ENCODE results near the gene PCNA. TPM values are rescaled to one million over a fixed set of nuclear protein-coding genes. Genes with fewer than 3 reads are reported as not detected.
"Not testable (repeated sequence)": the region's sequence is repeated elsewhere in the genome, so short reads cannot be mapped to it uniquely, and the experiment has no call there.

Gene PCNA
- total RNA-seq, 1 donor = 66.2 TPM

- no peaks in the 10 kb centered on the region for H4K20me1 ChIP-seq (ENCODE audit: insufficient read depth, low read length)
- H3K27ac ChIP-seq (ENCODE audit: low read depth, low read length) = no peak overlapping the region
- no peak overlapping the region for H2AFZ ChIP-seq (ENCODE audit: low read length)
- H3K4me2 ChIP-seq (ENCODE audit: insufficient read depth, low read length) = no peak overlapping the region
- no peaks in the 10 kb centered on the region for H3K36me3 ChIP-seq (ENCODE audit: insufficient read depth, low read length)
- DNase-seq (ENCODE audit: insufficient read length, low spot score, missing footprints) = no peak
- H3K79me2 ChIP-seq (ENCODE audit: insufficient read depth, low read length) = no peaks in the 10 kb centered on the region
- no peaks in the 10 kb centered on the region for H3K27me3 ChIP-seq (ENCODE audit: insufficient read depth, low read length)
- H3K4me1 ChIP-seq (ENCODE audit: insufficient read depth, low read length) = peaks cover 11% of the 10 kb centered on the region
- H3K9me3 ChIP-seq (ENCODE audit: low read depth, low read length) = no peaks in the 10 kb centered on the region
- no peak overlapping the region for H3K4me3 ChIP-seq (ENCODE audit: insufficient read depth, low read length)
- no peak for TF ChIP-seq CTCF (IDR thresholded peaks at IDR 0.05; ENCODE audit: extremely low read depth, low read depth, low read length)
These were observed 45.5 kb downstream of the PCNA start for GRCh38 chr20:5074232-5074674.

GRCh38 chr20:5073660-5074231 is 46.0 kb downstream of the PCNA start:
- Histone ChIP-seq H3K4me3 (ENCODE audit: insufficient read depth, low read length) (no peak overlapping the region), H3K9me3 (ENCODE audit: low read depth, low read length) (no peaks in the 10 kb centered on the region), H3K4me2 (ENCODE audit: insufficient read depth, low read length) (no peak overlapping the region), H3K4me1 (ENCODE audit: insufficient read depth, low read length) (peaks cover 11% of the 10 kb centered on the region), H3K79me2 (ENCODE audit: insufficient read depth, low read length) (no peaks in the 10 kb centered on the region), H3K27me3 (ENCODE audit: insufficient read depth, low read length) (no peaks in the 10 kb centered on the region), H3K27ac (ENCODE audit: low read depth, low read length) (no peak overlapping the region), H4K20me1 (ENCODE audit: insufficient read depth, low read length) (no peaks in the 10 kb centered on the region), H3K36me3 (ENCODE audit: insufficient read depth, low read length) (no peaks in the 10 kb centered on the region), H2AFZ (ENCODE audit: low read length) (peak overlapping the region; percentile 61)
- no peak for DNase-seq (ENCODE audit: insufficient read length, low spot score, missing footprints)
- no peak for TF ChIP-seq CTCF (IDR thresholded peaks at IDR 0.05; ENCODE audit: extremely low read depth, low read depth, low read length)

GRCh38 chr20:5072756-5073659 is 46.8 kb downstream of the PCNA start:
- peak overlapping the region; percentile 61 for H2AFZ ChIP-seq (ENCODE audit: low read length)
- H3K9me3 ChIP-seq (ENCODE audit: low read depth, low read length) = no peaks in the 10 kb centered on the region
- DNase-seq (ENCODE audit: insufficient read length, low spot score, missing footprints) = peak; percentile 89
- no peaks in the 10 kb centered on the region for H3K79me2 ChIP-seq (ENCODE audit: insufficient read depth, low read length)
- peak overlapping the region; percentile 21 for H3K27ac ChIP-seq (ENCODE audit: low read depth, low read length)
- H3K4me2 ChIP-seq (ENCODE audit: insufficient read depth, low read length) = peak overlapping the region; percentile 27
- no peak for TF ChIP-seq CTCF (IDR thresholded peaks at IDR 0.05; ENCODE audit: extremely low read depth, low read depth, low read length)
- peaks cover 11% of the 10 kb centered on the region for H3K4me1 ChIP-seq (ENCODE audit: insufficient read depth, low read length)
- H3K27me3 ChIP-seq (ENCODE audit: insufficient read depth, low read length) = no peaks in the 10 kb centered on the region
- H3K4me3 ChIP-seq (ENCODE audit: insufficient read depth, low read length) = no peak overlapping the region
- no peaks in the 10 kb centered on the region for H4K20me1 ChIP-seq (ENCODE audit: insufficient read depth, low read length)
- no peaks in the 10 kb centered on the region for H3K36me3 ChIP-seq (ENCODE audit: insufficient read depth, low read length)

GRCh38 chr20:5071942-5072341 is 47.8 kb downstream of the PCNA start:
- not testable (repeated sequence) for H3K27me3 ChIP-seq (ENCODE audit: insufficient read depth, low read length); H3K36me3 ChIP-seq (ENCODE audit: insufficient read depth, low read length); H3K4me2 ChIP-seq (ENCODE audit: insufficient read depth, low read length); H3K9me3 ChIP-seq (ENCODE audit: low read depth, low read length); H4K20me1 ChIP-seq (ENCODE audit: insufficient read depth, low read length); H3K27ac ChIP-seq (ENCODE audit: low read depth, low read length); DNase-seq (ENCODE audit: insufficient read length, low spot score, missing footprints); H2AFZ ChIP-seq (ENCODE audit: low read length); H3K79me2 ChIP-seq (ENCODE audit: insufficient read depth, low read length); H3K4me3 ChIP-seq (ENCODE audit: insufficient read depth, low read length)
- peaks cover 11% of the 10 kb centered on the region for H3K4me1 ChIP-seq (ENCODE audit: insufficient read depth, low read length)
